Inferior parietal cortex (tissue), 1 donor: Measurements from ENCODE around the gene CACYBP.
A peak's percentile ranks its signal among the peaks of the same experiment; 100 is the strongest.

Experiments
- DNase-seq: peaks from one replicate; pipeline ENCODE4 v3.0.0-alpha.2; 2016; ENCODE audit errors: extremely low spot score

The CACYBP gene

GRCh38 chr1:174999936-175000696 lies at the start of gene CACYBP:
Gene CACYBP (plus strand): TSS chr1:174999947. CDS start chr1:175000181, 234 bp downstream.
- no peak for DNase-seq

- DNase-seq = no peak
These were observed 46.3 kb upstream of the CACYBP start for GRCh38 chr1:174953285-174954072.

GRCh38 chr1:174954073-174954460 lies 45.7 kb upstream of the CACYBP start:
- no peak for DNase-seq

GRCh38 chr1:174954671-174955669 lies 44.8 kb upstream of the CACYBP start:
- DNase-seq = no peak

- no peak for DNase-seq
These were observed 43.7 kb upstream of the CACYBP start for GRCh38 chr1:174956086-174956485.

GRCh38 chr1:174956976-174957375 lies 42.8 kb upstream of the CACYBP start:
- DNase-seq = no peak

- no peak for DNase-seq
These were observed 41.9 kb upstream of the CACYBP start for GRCh38 chr1:174957829-174958228.

GRCh38 chr1:174958396-174958795 lies 41.4 kb upstream of the CACYBP start:
- DNase-seq = no peak

- no peak for DNase-seq
These were observed 39.4 kb upstream of the CACYBP start for GRCh38 chr1:174960362-174960761.

- DNase-seq = no peak
These were observed 36.1 kb upstream of the CACYBP start for GRCh38 chr1:174963529-174964125.

GRCh38 chr1:174964261-174964971 lies 35.3 kb upstream of the CACYBP start:
- DNase-seq = peak; percentile 65

- DNase-seq = no peak
These were observed 34.8 kb upstream of the CACYBP start for GRCh38 chr1:174964972-174965361.

GRCh38 chr1:174965362-174966007 lies 34.3 kb upstream of the CACYBP start:
- no peak for DNase-seq

- no peak for DNase-seq
These were observed 33.7 kb upstream of the CACYBP start for GRCh38 chr1:174966008-174966572.

GRCh38 chr1:174967845-174968705 lies 31.7 kb upstream of the CACYBP start:
- no peak for DNase-seq

GRCh38 chr1:174968750-174969244 lies 30.9 kb upstream of the CACYBP start:
- DNase-seq = no peak

GRCh38 chr1:174969977-174970376 lies 29.8 kb upstream of the CACYBP start:
- DNase-seq = no peak

GRCh38 chr1:174971466-174971865 lies 28.3 kb upstream of the CACYBP start:
- no peak for DNase-seq

GRCh38 chr1:174971902-174972301 lies 27.8 kb upstream of the CACYBP start:
- DNase-seq = no peak
